ENCODE results near the gene KNDC1.

Gene KNDC1

GRCh38 chr10:133211959-133212852 lies 52.2 kb downstream of the KNDC1 start:
- peaks cover 0 to 22% (median 0%) of the 10 kb centered on the region in 11 experiments; a peak in 7 of 22 replicates for H3K27me3 ChIP-seq
- H3K4me2 ChIP-seq = peak overlapping the region in 3 of 11 experiments; percentile 1 to 21 (median 18); a peak in 2 of 22 replicates
- H3K9me3 ChIP-seq (replicated peaks in 1 of 11) = no peaks in the 10 kb centered on the region
- no peak overlapping the region for H3K27ac ChIP-seq
- no peak overlapping the region for H3K4me3 ChIP-seq
- peaks cover 0 to 27% (median 11%) of the 10 kb centered on the region in 10 experiments; a peak in 16 of 20 replicates for H3K4me1 ChIP-seq
- peaks cover 0 to 42% (median 0%) of the 10 kb centered on the region in 11 experiments; a peak in 7 of 22 replicates for H4K20me1 ChIP-seq
- H3K9ac ChIP-seq = no peak overlapping the region
- no peaks in the 10 kb centered on the region for H3K36me3 ChIP-seq
- no peak for TF ChIP-seq Cebpa-rat (IDR thresholded peaks at IDR 0.05)

- Histone ChIP-seq H3K9me3 (replicated peaks in 1 of 11) (no peaks in the 10 kb centered on the region), H3K36me3 (no peaks in the 10 kb centered on the region), H3K27ac (no peak overlapping the region), H3K4me1 (peaks cover 0 to 19% (median 4%) of the 10 kb centered on the region in 10 experiments; a peak in 9 of 20 replicates), H3K9ac (no peak overlapping the region), H3K4me3 (no peak overlapping the region), H4K20me1 (peaks cover 0 to 41% (median 0%) of the 10 kb centered on the region in 11 experiments; a peak in 5 of 22 replicates), H3K27me3 (peaks cover 0 to 22% (median 0%) of the 10 kb centered on the region in 11 experiments; a peak in 7 of 22 replicates), H3K4me2 (peak overlapping the region in 3 of 11 experiments; percentile 1 to 21 (median 18); a peak in 3 of 22 replicates)
- TF ChIP-seq Cebpa-rat (IDR thresholded peaks at IDR 0.05) = no peak
Measured at GRCh38 chr10:133212853-133213494, 53.0 kb downstream of the KNDC1 start.

GRCh38 chr10:133213641-133214467 lies 53.8 kb downstream of the KNDC1 start:
- Histone ChIP-seq H3K27ac (no peak overlapping the region), H3K4me1 (peaks cover 0 to 22% (median 7%) of the 10 kb centered on the region in 10 experiments; a peak in 13 of 20 replicates), H3K9ac (no peak overlapping the region), H3K36me3 (no peaks in the 10 kb centered on the region), H4K20me1 (peaks cover 0 to 44% (median 0%) of the 10 kb centered on the region in 11 experiments; a peak in 6 of 22 replicates), H3K4me2 (no peak overlapping the region), H3K4me3 (no peak overlapping the region), H3K9me3 (replicated peaks in 1 of 11) (no peaks in the 10 kb centered on the region), H3K27me3 (peaks cover 0 to 26% (median 2%) of the 10 kb centered on the region in 11 experiments; a peak in 8 of 22 replicates)
- no peak for TF ChIP-seq Cebpa-rat (IDR thresholded peaks at IDR 0.05)

DNA sequence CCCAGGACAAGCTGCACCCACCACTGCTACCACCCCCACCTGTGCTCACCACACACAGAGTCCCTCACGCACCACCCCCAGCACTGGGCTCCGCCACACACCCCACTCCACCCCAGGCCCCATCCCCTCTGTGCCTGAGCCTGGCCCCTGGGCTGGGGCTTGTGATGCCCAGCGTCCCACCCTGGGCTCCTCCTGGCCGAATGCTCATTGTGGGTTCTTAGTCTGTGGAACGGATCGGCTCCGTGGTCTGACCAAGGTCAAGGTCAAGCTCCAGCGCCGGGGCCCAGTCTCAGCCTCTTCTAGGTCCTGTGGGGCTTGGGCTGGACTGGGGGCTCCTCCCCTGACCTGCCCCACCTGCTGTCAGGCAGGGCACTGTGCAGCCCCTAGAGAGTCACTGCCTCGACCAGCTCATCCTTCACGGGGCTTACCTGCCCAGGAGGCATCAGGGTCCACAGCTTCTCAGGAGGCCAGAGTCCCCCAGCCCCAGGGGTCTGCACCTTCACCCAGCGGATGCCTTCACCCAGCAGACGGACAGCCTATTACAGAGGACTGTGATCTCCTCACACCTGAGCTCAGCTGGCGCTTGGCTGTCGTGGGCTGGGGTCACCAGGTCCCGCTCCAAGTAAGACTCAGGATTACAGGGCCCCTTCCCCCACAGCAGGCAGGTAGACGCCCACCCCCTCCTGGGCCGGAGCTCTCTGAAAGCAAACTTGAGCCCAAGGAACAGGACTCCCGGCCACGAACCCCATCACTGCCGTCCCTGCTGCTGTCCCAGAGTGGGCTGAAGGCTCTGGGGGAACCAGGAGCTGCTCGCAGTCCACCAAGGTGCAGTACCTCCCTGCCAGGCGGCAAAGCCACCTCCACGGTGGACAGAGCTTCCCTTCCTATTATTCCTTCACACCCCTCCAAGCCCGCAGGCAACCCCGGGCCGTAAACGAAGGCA lies 54.7 kb downstream of the KNDC1 start:
- Histone ChIP-seq H3K4me3 (no peak overlapping the region), H3K4me1 (peaks cover 2 to 31% (median 16%) of the 10 kb centered on the region in 10 experiments; a peak in 19 of 20 replicates), H3K27ac (no peak overlapping the region), H3K36me3 (no peaks in the 10 kb centered on the region), H3K4me2 (no peak overlapping the region), H3K27me3 (peaks cover 0 to 34% (median 9%) of the 10 kb centered on the region in 11 experiments; a peak in 14 of 22 replicates), H3K9ac (no peak overlapping the region), H4K20me1 (peaks cover 0 to 52% (median 0%) of the 10 kb centered on the region in 11 experiments; a peak in 6 of 22 replicates), H3K9me3 (replicated peaks in 1 of 11) (no peaks in the 10 kb centered on the region)
- no peak for TF ChIP-seq Cebpa-rat (IDR thresholded peaks at IDR 0.05)

DNA sequence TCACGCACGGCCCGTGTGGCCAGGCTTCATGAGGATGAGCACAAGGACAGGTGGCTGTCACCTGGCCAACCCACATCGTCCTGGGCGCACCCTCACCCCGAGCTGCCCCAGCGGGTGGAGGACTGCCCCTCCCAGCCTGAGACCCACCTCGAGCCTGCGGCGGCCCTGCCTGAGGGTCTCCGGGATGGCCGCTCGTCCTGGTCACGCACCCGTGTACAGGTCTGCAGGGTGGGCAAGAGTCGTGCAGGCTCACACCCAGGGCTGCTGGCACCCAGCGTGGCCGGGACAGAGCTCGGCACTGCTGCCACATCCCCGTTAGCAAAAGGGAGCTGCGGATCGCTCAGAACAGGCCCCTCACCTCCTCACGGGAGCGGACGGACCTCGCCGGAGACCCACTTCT lies 55.6 kb downstream of the KNDC1 start:
- TF ChIP-seq Cebpa-rat (IDR thresholded peaks at IDR 0.05) = no peak
- no peak overlapping the region for H3K27ac ChIP-seq
- H3K27me3 ChIP-seq = peaks cover 0 to 36% (median 11%) of the 10 kb centered on the region in 11 experiments; a peak in 14 of 22 replicates

DNA sequence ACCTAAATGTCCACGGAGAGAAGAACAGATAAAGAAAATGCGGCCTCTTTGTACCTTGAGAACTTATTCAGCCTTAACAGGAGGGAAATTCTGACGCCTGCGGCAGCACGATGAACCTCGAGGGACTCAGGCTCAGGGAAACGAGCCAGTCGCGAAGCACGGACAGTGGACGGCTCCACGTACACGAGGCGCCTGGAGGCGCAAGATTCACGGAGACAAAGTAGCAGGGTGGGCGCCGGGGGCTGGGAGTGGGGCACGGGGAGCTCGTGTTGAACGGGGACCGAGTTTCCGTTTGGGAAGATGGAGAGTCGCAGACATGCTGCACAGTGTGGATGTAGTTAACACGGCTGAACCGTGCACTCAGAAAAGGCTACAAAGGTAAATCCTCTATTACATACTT lies 56.8 kb downstream of the KNDC1 start:
- no peak for TF ChIP-seq Cebpa-rat (IDR thresholded peaks at IDR 0.05)
- Histone ChIP-seq H3K9ac (no peak overlapping the region), H3K36me3 (no peaks in the 10 kb centered on the region), H3K4me2 (no peak overlapping the region), H3K27me3 (peaks cover 0 to 36% (median 11%) of the 10 kb centered on the region in 11 experiments; a peak in 14 of 22 replicates), H3K4me3 (no peak overlapping the region), H3K4me1 (peaks cover 4 to 24% (median 17%) of the 10 kb centered on the region in 10 experiments; a peak in 19 of 20 replicates), H4K20me1 (peaks cover 0 to 51% (median 0%) of the 10 kb centered on the region in 11 experiments; a peak in 6 of 22 replicates), H3K27ac (no peak overlapping the region), H3K9me3 (replicated peaks in 1 of 11) (no peaks in the 10 kb centered on the region)

More for the DNA sequence above, 55.6 kb downstream of the KNDC1 start:
- H3K4me3 ChIP-seq = no peak overlapping the region
- H3K4me1 ChIP-seq = peaks cover 4 to 27% (median 19%) of the 10 kb centered on the region in 10 experiments; a peak in 19 of 20 replicates
- no peaks in the 10 kb centered on the region for H3K36me3 ChIP-seq
- H4K20me1 ChIP-seq = peaks cover 0 to 53% (median 0%) of the 10 kb centered on the region in 11 experiments; a peak in 6 of 22 replicates
- H3K9me3 ChIP-seq (replicated peaks in 1 of 11) = no peaks in the 10 kb centered on the region
- H3K9ac ChIP-seq = no peak overlapping the region
- no peak overlapping the region for H3K4me2 ChIP-seq

DNA sequence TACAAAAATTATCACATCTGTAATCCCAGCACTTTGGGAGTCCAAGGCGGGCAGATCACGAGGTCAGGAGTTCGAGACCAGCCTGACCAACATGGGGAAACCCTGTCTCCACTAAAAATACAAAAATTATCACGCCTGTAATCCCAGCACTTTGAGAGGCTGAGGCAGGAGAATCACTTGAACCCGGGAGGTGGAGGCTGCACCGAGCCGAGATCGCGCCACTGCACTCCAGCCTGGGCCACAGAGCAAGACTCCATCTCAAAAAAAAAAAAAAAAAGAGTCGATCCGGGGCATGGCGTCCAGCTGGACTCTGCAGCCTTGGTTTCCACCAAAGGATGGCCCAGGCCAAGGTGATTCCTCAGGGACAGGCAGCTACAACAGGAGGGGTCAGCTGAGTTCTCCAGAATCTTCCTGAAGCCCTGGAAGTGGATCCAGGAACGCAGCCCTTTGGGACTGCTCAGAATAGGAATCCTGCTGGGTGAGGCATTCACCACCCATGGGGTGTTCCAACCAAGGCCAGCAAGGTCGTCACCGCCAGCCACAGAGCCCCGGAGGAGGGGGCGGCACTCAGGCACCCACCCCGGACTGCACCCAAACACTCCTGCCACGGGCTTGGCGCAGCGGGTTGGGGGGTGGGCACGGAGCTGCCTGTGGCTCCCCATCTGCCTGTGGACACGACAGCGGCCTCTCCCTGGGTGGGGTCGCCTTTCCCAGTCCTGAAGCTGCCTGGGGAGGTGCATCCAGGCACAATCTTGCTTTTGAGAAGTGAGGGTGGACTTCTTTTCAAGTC lies 58.0 kb downstream of the KNDC1 start:
- H4K20me1 ChIP-seq = peaks cover 0 to 38% (median 0%) of the 10 kb centered on the region in 11 experiments; a peak in 5 of 22 replicates
- peaks cover 0 to 27% (median 11%) of the 10 kb centered on the region in 11 experiments; a peak in 14 of 22 replicates for H3K27me3 ChIP-seq
- H3K27ac ChIP-seq = no peak overlapping the region
- peak overlapping the region in 2 of 11 experiments; percentile 62 to 71; a peak in 2 of 22 replicates for H3K4me2 ChIP-seq
- peaks cover 4 to 22% (median 16%) of the 10 kb centered on the region in 10 experiments; a peak in 19 of 20 replicates for H3K4me1 ChIP-seq
- H3K4me3 ChIP-seq = no peak overlapping the region
- no peaks in the 10 kb centered on the region for H3K36me3 ChIP-seq
- H3K9me3 ChIP-seq (replicated peaks in 1 of 11) = no peaks in the 10 kb centered on the region
- H3K9ac ChIP-seq = no peak overlapping the region
- TF ChIP-seq Cebpa-rat (IDR thresholded peaks at IDR 0.05) = no peak
